Duodenal mucosa (tissue), 2 donors: ENCODE data around the gene PCCA.
"Not testable (repeated sequence)": the region's sequence is repeated elsewhere in the genome, so short reads cannot be mapped to it uniquely, and the experiment has no call there.

ENCODE experiments used
- H3K27ac ChIP-seq: one replicate; pipeline ENCODE4 v1.7.0; 2013; ENCODE audit warnings: low read depth, low read length
- H3K27me3 ChIP-seq, 2 donors: one replicate each; pipeline ENCODE4 v1.7.0; 2013; ENCODE audit warnings: low read length in 2 of 2, control low read depth in 1 of 2; ENCODE audit not compliant: insufficient read depth in 2 of 2, control insufficient read depth in 1 of 2
- H3K36me3 ChIP-seq, 2 donors: one replicate each; pipeline ENCODE4 v1.7.0; 2013; ENCODE audit warnings: low read length in 2 of 2, control low read depth in 1 of 2; ENCODE audit not compliant: insufficient read depth in 2 of 2, control insufficient read depth in 1 of 2
- H3K4me1 ChIP-seq, 2 donors: one replicate each; pipeline ENCODE4 v1.7.0; 2013; ENCODE audit warnings: low read length in 2 of 2, control low read depth in 1 of 2; ENCODE audit not compliant: insufficient read depth in 2 of 2, control insufficient read depth in 1 of 2
- H3K4me3 ChIP-seq, 2 donors: one replicate each; pipeline ENCODE4 v1.7.0; 2013; ENCODE audit warnings: low read length in 2 of 2, low read depth in 1 of 2
- H3K9ac ChIP-seq, 2 donors: one replicate each; pipeline ENCODE4 v1.7.0; 2013; ENCODE audit warnings: low read length in 2 of 2, low read depth in 1 of 2
- H3K9me3 ChIP-seq, 2 donors: one replicate each; pipeline ENCODE4 v1.7.0; 2013; ENCODE audit warnings: low read length in 2 of 2, control low read depth in 1 of 2; ENCODE audit not compliant: control insufficient read depth in 1 of 2

The PCCA gene

GRCh38 chr13:100254002-100254401 is 165.1 kb downstream of the PCCA start:
- no peaks in the 10 kb centered on the region for H3K9me3 ChIP-seq
- H3K27ac ChIP-seq = no peak overlapping the region
- no peak overlapping the region for H3K9ac ChIP-seq
- no peaks in the 10 kb centered on the region for H3K36me3 ChIP-seq
- no peak overlapping the region for H3K4me3 ChIP-seq
- H3K27me3 ChIP-seq = no peaks in the 10 kb centered on the region
- H3K4me1 ChIP-seq = no peaks in the 10 kb centered on the region

- Histone ChIP-seq H3K27ac (no peak overlapping the region), H3K9ac (no peak overlapping the region), H3K4me3 (no peak overlapping the region), H3K4me1 (no peaks in the 10 kb centered on the region), H3K27me3 (no peaks in the 10 kb centered on the region), H3K9me3 (no peaks in the 10 kb centered on the region), H3K36me3 (no peaks in the 10 kb centered on the region)
Observed at GRCh38 chr13:100262404-100262803, 173.5 kb downstream of the PCCA start.

DNA sequence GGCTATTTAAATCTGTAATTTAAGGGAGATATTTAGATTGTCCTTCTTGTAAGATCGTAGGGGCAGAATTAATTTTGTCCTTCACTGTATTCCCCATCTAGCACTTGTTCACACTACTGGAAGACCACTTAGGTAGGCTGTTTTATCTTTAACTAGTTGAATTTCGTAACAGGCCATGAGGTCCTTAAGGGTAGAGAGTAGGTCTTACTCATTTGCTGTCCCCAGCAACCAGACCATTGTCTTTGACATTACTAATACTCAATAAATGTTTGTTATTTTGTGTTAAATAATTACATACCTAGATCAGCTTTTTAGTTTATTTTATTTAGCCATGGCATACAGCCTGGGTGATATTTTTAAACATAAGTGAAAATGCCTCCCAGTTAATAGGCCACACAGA is 177.1 kb downstream of the PCCA start:
- Histone ChIP-seq H3K9ac (no peak overlapping the region), H3K4me1 (no peaks in the 10 kb centered on the region), H3K4me3 (no peak overlapping the region), H3K9me3 (no peaks in the 10 kb centered on the region), H3K27me3 (no peaks in the 10 kb centered on the region), H3K27ac (no peak overlapping the region), H3K36me3 (peaks cover 0 to 9% of the 10 kb centered on the region in 2 donors)

DNA sequence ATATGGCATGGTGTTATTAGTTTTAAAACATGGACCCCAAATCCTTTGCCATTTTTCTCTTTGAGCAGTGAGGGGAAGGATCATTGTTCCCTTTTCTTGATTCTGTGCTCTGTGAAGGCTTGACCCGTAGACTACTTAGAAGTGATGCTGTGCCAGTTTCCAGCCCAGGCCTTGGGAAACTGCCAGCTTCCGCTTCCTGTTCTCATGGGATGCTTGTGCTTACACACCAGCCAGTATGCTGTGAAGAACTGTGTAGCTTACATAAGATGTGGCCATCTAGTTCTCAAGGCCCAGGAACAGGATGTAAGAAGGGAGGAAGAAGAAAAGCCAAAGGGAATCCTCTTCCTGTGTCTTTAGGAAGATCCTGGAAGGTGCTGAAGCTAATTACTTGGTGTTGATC is 180.9 kb downstream of the PCCA start:
- no peak overlapping the region for H3K27ac ChIP-seq
- no peak overlapping the region for H3K9ac ChIP-seq
- no peaks in the 10 kb centered on the region for H3K27me3 ChIP-seq
- H3K4me1 ChIP-seq = no peaks in the 10 kb centered on the region
- peaks cover 3 to 14% of the 10 kb centered on the region in 2 donors for H3K36me3 ChIP-seq
- no peak overlapping the region for H3K4me3 ChIP-seq
- no peaks in the 10 kb centered on the region for H3K9me3 ChIP-seq

GRCh38 chr13:100273138-100273537 is 184.2 kb downstream of the PCCA start:
- Histone ChIP-seq H3K9ac (no peak overlapping the region), H3K4me1 (no peaks in the 10 kb centered on the region), H3K4me3 (no peak overlapping the region), H3K36me3 (peaks cover 3 to 16% of the 10 kb centered on the region in 2 donors), H3K27me3 (no peaks in the 10 kb centered on the region), H3K9me3 (no peaks in the 10 kb centered on the region), H3K27ac (no peak overlapping the region)

GRCh38 chr13:100273552-100273951 is 184.7 kb downstream of the PCCA start:
- no peaks in the 10 kb centered on the region for H3K27me3 ChIP-seq
- no peaks in the 10 kb centered on the region for H3K9me3 ChIP-seq
- no peak overlapping the region for H3K4me3 ChIP-seq
- H3K36me3 ChIP-seq = peaks cover 3 to 15% of the 10 kb centered on the region in 2 donors
- H3K27ac ChIP-seq = no peak overlapping the region
- no peaks in the 10 kb centered on the region for H3K4me1 ChIP-seq
- H3K9ac ChIP-seq = no peak overlapping the region

- Histone ChIP-seq H3K4me3 (no peak overlapping the region), H3K9me3 (no peaks in the 10 kb centered on the region), H3K36me3 (peaks cover 3 to 8% of the 10 kb centered on the region in 2 donors), H3K27ac (no peak overlapping the region), H3K27me3 (no peaks in the 10 kb centered on the region), H3K4me1 (no peaks in the 10 kb centered on the region), H3K9ac (no peak overlapping the region)
Observed at GRCh38 chr13:100274942-100275506, 186.1 kb downstream of the PCCA start.

DNA sequence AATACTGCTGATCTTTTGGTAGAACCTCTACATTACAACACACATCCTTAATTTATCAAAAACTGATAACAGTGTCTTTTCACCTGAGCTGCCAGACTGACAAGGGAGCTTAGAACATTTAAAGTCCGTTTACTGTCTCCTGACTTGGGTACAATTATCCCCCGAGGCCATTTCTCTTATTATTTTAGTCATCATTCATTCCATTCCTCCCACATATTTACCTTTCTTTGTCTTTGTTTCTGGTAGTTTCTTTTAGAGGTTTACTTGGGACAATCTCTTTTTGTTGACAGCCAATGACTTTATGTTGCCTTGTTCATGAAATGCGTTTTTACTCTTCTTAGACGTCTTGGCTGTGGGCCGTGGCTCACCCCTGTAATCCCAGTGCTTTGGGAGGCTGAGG is 186.9 kb downstream of the PCCA start:
- H3K27ac ChIP-seq = no peak overlapping the region
- no peaks in the 10 kb centered on the region for H3K9me3 ChIP-seq
- no peaks in the 10 kb centered on the region for H3K27me3 ChIP-seq
- H3K4me1 ChIP-seq = no peaks in the 10 kb centered on the region
- H3K4me3 ChIP-seq = no peak overlapping the region
- no peak overlapping the region for H3K9ac ChIP-seq
- peaks cover 8 to 10% of the 10 kb centered on the region in 2 donors for H3K36me3 ChIP-seq

DNA sequence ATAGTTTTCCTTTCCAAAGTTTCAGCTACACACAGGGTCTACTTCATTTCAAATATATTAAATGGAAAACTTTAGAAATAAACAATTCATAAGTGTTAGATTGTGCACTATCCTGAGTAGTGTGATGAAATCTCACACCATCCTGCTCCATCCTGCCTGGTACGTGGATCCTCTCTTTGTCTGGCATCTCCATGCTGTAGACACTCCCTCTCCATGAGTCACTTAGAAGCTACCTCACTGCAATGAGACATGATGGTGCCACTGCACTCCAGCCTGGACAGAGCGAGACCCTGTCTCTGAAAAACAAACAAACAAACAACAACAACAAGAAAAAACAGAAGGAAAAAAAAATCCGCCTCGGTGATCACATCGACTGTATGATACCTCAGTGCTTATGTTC is 191.8 kb downstream of the PCCA start:
- Histone ChIP-seq H3K9me3 (no peaks in the 10 kb centered on the region), H3K4me3 (no peak overlapping the region), H3K36me3 (peaks cover 0 to 10% of the 10 kb centered on the region in 2 donors), H3K4me1 (no peaks in the 10 kb centered on the region), H3K27me3 (no peaks in the 10 kb centered on the region), H3K27ac (no peak overlapping the region), H3K9ac (no peak overlapping the region)

- not testable (repeated sequence) for H3K27me3 ChIP-seq, H3K4me1 ChIP-seq, H3K27ac ChIP-seq, H3K4me3 ChIP-seq, H3K9ac ChIP-seq, H3K9me3 ChIP-seq
- H3K36me3 ChIP-seq = peaks cover 0 to 10% of the 10 kb centered on the region in 2 donors
Observed at GRCh38 chr13:100282306-100282705, 193.4 kb downstream of the PCCA start.
